Fibroblast of gingiva (primary cell): ENCODE data around the gene SHROOM3.
A peak's percentile ranks its signal among the peaks of the same experiment; 100 is the strongest.

ENCODE experiments used
- DNase-seq: peaks from one replicate; pipeline ENCODE4 v3.0.0-alpha.2; 2011; ENCODE audit warnings: low read depth

Gene SHROOM3

DNA sequence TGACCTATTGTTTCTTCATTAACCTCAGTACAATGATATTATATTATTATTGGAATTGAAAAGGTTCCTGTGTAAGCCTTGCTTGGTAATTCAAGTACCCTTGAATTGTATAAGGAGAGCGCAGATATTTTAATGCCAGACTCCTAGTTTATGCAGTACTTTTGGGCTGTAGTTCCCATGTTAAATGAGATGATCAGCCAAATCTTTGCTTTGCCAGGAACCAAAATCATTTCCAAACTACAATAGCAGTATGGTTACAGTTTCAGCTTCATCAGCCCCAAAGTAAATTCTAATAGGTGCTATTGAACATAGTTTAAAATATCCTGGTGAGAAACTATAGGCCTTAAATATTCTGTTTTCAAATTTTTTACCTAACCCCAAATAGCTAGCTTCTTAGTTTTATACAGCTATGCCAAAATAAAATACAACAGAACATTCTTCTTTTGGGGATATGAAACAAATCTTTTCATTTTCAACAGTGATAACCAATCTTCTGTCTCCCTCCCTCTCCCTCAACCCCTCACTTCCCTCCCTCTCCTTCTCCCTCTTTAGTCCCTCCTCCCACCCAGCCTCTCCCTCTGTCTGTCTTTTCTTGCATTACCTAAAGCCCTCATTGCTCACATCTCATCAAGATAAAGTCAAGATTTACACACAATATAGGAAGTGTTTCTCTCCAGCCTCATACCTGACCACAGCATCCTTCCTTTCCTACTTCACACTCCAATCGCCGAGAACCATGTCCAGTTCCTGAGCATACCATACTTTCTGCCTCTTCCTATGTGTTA is 190.1 kb downstream of the SHROOM3 start:
- no peak for DNase-seq

DNA sequence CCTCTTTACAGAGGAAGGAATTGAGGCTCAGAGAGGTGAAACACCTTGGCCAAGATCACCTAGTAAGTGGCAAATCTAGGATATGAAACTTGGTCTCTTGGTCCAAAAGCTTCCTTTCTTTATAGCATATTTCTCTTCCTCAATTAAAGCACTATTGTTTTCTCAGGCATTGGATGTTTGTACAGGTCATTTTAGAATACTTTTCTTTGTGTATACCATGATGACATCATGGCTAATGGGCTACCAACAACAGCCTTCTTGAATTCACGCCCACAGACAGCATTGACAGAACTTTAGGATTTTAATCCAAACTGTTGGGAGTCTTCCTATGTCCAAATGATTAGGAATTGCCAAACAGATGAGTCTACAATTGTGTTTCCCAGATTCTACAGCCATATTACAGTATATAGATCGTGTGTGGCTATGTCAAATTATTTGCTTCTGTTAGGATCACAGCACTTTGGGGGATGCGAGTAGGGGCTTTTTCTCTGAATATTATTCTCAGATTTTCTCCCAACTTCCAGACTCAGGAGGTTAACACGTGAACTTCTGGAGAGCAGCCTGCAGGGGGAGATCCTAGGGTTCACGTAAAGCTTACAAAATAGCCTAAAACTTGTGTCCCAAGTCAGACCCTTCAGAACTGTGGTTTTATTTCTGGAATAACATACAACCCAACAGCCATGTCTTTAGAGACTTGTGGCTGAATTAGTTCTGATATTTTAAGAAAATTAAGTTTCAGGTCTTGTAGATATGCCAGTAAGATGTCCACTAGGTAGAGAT is 191.8 kb downstream of the SHROOM3 start:
- no peak for DNase-seq

DNA sequence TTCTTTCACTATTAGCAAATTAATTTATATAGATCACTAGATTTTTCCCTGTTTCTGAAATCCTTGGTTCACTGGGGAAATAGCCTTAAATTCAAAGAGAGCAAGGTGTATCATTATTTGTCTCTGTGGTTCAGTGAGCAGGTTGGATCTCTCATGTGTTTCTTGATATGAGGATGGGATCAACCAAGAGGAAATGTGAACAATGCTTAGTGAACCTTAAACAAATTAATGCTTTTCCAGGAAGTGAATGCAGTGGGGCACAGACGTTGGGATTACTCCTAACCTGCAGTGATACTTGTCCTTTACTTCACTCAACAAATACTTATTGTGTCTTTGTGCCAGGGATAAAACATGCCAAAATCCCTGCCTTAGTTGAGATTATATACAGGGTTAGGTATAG is 193.2 kb downstream of the SHROOM3 start:
- DNase-seq, result no peak

DNA sequence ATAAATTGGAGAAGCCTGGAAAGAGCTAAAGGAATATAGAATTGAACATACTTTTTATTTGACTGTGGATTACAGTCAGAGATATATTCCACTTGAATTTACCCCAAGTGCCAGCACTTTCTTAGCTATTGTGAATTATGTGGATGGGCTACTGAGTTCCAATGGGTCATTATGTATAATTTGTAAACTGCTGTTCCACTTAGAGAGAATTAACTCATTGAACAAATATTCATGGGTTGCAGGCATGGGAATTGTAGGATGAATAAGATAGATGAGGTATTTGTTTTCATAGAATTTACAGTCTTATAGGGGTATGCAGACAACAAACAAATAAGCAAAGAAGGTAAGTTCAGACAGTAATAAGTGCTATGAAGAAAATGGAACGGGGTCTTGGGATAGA is 195.7 kb downstream of the SHROOM3 start:
- DNase-seq, result no peak

DNA sequence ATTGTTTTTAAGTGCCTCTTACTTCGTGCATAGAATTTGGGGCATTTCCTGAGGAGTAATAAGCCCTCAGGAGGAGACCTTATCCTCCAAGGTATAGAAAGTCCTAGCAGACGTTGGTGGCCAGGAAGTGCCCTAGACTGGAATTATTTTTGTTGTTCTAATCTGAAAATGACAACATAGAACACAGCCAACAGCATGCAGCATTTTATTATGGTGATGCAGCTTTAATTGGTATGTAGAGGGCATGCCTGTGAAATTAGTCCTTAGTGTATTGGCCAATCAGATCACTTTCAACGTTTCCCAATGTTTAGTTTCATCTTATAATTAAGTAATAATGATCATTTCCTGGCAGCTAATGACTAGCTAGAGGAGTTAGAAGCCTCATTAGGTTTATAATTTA is 199.2 kb downstream of the SHROOM3 start:
- peak; percentile 79 for DNase-seq

DNA sequence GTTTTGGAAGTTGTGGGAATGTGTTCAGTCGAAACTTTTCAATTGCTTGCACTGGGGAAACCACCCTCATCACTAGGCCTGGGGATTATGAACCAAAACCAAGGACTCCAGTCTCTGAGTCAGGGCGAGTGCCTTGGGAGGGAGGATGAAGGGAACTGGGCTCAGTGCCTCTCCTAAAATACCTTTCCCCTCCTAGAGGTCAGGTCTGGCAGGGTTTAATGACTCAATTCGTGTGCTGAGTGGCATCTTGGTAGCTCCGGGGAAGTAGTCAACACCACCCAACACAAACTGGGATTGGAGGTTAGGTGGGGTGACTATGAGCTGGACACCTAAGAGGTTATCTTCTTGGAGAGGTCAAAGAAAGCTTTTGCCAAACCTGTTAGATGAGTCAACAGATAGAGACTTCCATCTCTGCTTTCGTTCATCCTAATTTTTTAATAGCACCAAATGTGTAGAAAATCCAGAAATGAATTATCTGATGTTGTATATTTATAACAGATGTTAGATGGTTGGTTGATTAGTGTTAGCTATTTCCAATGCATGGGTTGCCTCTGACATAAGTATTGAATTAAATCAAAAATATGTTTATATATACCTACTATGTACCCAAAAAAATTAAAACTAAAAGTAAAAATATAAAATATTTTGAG is 202.8 kb downstream of the SHROOM3 start:
- no peak for DNase-seq

DNA sequence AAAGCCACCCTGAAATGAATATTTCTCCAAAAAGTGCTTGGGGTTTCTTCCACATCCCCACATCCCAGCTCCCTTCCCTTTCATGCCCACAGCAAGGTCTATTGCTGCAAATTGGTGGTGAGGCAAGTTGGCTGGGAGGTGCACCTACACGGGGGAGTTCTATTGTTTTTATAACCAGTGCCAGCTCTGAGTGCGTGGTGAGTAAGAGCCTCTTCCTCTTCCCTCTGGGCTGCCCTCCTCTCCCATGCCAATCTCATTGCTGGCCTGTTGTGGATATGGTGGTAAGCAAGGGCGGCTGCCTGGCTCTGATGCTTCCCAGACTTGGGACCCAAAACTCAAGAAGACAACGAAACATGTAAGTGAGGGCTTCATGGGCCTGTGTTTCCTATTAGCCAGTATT is 204.3 kb downstream of the SHROOM3 start:
- peak; percentile 18 for DNase-seq

DNA sequence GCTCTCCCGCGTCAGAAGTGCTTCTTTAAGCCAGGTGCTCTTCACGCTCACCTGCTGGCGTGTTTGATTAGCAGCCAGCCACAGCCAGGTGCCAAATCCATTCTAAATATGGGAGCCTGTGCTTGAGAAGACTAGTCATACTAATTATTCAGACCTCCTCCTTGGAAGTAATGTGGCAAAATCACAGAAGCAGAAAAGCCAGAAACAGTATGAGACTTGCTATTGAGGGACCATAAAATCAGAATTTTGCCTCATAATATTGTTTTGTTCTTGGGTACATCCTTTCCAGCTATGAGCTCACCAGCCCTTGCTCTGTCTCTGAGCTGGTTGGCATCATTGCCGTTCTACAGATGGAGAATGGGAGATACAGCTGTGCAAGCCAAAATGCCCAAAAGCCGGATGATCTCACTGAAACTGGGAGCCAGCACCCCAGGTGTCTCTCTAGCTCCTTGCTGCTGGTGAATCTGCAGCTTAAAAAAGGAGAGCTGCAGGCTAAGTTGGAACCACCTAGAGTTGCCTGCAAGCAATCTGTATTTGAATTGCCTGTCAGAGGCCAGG is 205.4 kb downstream of the SHROOM3 start:
- no peak for DNase-seq

DNA sequence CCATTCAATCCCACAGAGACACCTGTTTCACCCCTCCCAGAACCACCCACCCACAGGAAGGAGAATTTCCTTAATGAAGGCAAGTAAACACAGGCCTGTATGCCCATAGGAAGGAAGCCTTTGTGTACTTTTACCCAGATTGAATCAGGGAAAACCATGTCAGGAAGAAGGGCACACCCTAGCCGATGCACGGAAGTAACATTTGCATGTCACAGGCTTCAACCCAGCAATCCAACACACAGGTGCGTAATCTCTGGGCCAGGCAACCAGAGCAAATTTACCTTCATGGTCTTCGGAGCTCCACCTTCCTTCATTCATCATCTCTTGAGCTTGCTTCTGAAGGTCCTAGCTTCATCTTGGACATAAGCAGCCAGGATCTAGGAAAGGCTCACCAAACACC is 206.3 kb downstream of the SHROOM3 start:
- no peak for DNase-seq

DNA sequence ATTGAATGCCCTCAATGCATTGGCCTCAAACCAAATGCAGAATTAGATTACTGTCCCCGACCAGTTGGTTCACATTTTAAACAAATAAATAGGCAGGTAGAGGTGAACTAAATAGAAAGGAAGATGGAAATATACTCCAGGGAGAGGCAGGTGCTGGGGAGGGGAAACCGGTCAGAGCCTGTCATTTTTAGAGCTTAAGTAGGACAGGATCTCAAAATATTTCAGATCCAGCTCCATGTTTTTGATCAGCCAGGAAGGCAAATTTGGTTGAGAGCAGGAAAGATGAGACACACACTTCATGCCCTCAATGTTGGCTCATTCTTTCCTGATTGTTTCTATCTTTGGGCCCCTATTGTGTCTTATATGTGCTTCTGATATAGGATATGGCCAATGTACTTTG is 206.7 kb downstream of the SHROOM3 start:
- no peak for DNase-seq

DNA sequence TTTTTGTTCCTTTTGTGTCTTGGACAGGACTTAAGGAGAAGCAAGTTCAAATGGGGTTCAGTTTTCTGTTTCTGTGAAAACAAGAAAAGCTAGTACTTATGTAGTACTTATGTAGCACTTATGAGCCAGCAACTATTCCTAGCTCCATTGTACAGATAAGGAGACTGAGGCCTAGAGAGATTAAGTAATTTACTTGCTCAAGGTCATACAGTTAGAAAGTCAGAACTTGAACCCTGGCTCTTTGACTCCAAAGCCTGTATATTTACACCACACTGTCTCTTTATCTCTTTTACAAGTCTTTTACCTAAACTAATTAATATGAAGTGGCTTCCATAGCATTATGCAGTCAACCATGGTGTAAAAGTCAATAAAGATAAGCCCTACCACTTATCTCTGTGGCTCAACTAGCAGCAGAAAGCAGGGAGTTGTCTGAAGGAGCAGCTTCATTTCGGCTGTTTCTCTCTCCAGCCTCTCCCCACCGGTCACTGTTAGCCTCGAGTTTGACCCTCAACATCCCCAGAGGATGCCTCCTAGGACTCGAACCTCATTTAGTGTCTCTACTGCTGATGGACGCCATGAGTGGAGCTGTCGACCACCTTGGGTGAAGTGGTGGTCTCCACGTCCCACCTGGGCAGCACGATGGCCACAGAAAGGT is 209.9 kb downstream of the SHROOM3 start:
- DNase-seq, result no peak

DNA sequence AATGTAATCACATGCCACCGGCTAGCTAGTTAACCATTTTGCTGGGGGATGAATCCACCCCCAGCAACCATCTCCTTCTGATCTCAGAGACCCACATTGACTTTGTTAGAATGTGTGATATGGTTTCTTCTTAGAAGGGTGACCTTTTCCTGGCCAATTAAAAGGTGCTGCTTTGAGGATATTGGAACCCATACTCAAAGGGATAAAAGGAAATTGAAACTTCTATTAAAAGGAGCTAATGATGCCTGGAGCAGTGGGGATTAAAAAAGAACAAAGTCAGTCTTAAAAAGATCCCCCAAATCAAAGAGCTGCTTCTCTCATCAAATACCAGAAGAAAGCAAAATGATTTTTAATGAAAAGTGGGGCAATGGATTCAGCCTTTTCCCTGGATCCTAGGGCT is 214.1 kb downstream of the SHROOM3 start:
- no peak for DNase-seq

DNA sequence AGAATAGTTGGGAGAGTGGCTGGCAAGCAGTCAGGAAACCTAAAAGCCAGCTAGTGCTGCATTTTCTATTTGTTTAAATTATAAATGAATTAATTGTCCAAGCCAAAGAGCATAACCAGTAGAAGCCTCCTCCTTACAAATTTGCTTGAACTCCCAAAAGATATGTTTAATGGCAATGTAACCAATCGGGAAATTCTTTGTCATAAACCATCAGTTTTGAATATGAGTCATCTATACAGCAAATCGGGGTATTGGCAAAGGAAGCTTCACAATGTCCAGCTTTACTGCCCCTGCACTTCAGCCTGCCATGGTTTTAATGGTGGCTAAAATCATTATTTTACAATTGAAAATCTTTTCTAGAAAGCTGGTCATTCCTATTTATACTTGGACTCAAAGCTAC is 216.6 kb downstream of the SHROOM3 start:
- DNase-seq, result no peak

DNA sequence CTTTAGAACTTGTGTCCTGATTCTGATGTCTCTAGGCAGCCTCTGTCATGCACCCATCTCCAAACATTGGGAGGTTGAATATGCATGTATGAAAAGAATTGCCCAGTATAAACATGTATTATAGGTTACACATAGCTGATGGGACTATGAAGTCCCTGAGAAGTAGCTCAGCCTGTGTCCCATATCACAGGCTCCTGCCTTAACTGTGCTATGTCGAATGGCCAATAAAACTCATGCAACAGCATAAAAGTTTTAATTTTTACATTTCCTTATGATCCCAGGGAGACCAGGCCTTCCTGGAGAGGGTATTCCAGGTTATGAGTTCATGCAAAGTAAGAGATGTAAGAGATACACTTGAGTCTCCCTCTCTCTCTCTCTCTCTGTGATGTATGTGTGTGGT is 217.4 kb downstream of the SHROOM3 start:
- DNase-seq, result no peak

DNA sequence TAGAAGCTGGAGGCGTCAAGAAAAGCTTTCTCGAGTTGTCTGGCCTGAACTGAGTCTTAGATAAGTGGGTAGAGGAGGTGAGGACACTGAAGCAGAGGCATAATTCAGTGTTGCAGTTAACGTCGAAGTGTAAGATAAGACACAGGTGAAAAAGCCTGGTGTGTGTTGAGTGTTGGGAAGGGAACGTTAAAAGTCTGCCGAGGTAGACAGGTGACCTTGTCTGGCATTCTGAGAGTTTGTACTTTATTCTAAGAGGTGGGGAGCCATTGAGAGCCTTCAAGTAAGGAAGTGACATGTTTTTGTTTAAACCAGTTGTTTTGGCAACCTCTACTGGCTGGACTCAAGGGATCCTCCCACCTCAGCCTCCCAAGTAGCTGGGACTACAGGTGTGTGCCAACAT is 219.1 kb downstream of the SHROOM3 start:
- DNase-seq, result no peak

DNA sequence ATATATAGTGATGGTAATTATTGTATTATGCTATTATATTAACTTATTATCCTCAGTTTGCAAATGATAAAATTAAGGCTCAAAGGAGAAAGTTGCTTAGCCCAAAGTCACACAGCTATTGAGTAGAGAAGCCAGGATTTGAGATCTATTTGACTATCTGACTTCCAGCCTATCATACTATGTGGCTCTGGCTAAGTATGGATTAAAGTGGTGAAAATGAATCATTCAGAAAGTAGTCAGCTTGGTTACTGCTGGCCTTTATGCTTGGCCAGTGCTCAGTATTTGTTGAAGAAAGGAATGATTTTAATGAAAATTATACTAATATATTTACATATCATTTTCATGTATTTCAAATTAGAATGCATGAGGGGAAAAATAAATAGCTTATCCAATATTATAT is 219.8 kb downstream of the SHROOM3 start:
- peak; percentile 12 for DNase-seq

DNA sequence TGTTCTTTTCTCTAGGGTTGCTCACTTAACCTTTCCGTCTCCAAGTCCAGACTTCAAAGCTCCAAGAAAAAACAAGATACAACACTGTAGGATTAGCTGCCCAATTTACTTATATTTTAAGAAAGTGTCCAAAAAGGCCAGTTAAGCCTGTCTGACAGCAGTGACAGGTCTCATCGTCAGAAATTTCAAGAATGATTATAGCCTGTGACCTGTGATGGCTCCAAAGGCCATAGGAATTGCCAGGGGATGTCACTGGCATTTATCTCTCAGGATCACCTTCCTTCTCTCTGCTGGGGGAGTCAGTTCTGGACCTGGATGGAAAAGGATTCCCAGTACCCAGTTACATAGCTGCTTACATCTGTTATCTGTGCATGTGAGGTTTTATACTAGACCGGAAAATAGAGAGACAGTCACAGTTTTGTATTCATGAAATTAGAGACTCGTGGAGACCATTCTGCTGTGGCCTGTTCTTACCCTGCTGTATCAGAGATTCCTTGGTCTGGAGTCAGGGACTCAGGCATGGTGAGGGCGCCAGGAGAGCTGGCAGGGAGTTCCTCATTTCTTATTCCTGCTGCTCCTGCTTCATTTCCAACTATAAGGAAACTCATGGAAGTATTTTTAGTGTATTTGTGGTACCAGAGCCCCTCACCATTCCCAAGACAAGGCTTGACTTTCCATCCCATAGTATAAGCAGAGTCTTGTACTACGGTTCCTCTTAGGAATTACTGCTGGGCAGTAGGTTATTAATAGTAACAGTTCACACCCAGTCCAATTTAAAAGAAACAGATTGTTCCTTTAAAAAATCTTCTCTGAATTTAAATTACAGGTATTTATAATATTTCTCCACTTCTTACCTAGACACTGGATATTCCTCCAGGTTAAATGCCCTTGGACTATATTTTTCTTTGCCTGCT is 220.8 kb downstream of the SHROOM3 start:
- DNase-seq, result no peak

DNA sequence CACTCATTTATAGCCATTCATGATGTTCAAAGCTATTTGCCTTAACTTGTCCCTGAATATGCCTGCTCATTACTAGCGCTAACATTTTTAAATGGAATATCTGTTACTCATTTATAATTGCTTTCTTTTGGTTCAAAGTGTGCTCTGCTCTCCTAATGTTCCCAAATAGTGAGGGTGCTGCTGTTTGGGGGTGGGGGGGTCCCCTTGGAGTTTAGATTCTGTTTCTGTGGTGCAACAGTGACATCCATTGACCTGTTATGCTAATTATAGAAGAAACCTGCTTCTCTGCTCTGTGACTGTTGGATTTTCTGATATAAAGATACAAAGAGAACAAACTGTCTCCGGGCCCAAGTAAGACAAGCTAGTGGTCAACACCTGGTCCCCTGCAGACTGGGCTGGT is 222.4 kb downstream of the SHROOM3 start:
- no peak for DNase-seq

DNA sequence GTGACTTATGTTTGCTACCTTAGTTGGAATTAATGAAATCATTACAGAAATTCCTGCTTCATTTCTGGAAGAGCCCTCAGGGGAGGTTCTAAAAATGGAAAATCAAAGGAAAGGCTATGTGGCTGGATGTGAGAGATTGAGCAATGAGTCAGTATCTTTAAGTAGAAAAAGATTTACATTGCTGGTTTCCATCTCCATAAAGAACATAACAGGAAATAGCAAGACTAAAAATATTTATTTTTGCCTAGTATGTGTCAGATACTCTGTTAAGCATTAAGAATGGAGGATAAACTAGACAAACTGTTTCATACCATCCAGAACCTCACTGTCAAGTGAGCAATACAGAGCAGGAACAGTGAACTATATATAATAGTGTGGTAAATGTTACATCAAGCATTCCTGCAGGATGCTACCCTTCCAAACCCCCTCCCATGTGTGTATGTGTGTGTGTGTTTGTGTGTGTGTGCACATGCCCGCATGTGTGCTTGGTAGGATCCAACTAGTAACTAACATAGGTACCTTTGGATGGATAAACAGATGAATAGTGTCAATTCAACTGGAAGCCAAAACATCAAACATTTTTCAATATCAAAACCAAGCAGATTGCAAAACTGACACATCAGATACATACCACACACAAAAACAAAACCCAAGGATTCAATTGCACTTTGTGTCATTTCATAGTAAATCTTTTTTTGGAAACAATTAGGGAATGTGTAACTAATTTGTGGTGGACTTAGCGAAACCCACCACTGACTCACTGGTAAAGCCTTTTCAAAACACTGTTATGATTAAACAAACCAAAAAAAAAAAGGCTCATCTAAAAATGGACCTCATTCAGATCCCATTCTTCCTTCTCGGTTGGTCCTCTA is 223.4 kb downstream of the SHROOM3 start:
- peak; percentile 92 for DNase-seq

DNA sequence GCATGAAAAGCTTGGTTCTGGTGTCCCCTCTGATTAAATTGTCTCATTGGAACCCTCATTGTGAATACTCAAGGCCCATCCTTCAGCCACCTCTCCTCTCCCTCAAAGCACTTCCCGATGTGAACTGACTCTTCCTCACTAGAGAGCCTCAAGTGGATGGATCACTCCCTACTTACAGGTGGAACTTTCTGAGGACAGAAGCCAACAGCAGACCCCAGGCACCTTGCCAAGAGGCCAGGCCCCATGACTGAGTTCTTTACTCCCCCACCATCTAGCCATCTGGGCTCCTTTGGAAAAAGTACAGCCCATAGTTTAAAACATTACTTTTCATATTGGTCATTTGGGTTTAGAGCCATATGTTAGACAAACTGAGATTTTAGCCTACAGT is 224.1 kb downstream of the SHROOM3 start:
- DNase-seq, result no peak
